CD4-positive, alpha-beta T cell treated with Interleukin-6 for 4 hours (primary cell): ENCODE results near the gene MKLN1.
"Not testable (repeated sequence)": the region's sequence is repeated elsewhere in the genome, so short reads cannot be mapped to it uniquely, and the experiment has no call there.

Source experiments
- DNase-seq: peaks from one replicate; pipeline ENCODE4 v3.0.0-alpha.2; 2020; ENCODE audit warnings: mixed read lengths

Gene MKLN1

GRCh38 chr7:131403322-131403721, 75.6 kb downstream of the MKLN1 start:
- DNase-seq = no peak

- no peak for DNase-seq
These were observed 76.7 kb downstream of the MKLN1 start for GRCh38 chr7:131404226-131404911.

- DNase-seq = no peak
These were observed 81.6 kb downstream of the MKLN1 start for GRCh38 chr7:131409129-131409766.

- no peak for DNase-seq
These were observed 84.4 kb downstream of the MKLN1 start for GRCh38 chr7:131412031-131412430.

GRCh38 chr7:131413711-131414110, 86.0 kb downstream of the MKLN1 start:
- no peak for DNase-seq

GRCh38 chr7:131424219-131424822, 96.6 kb downstream of the MKLN1 start:
- peak; percentile 9 for DNase-seq

GRCh38 chr7:131425992-131426391, 98.3 kb downstream of the MKLN1 start:
- no peak for DNase-seq

- not testable (repeated sequence) for DNase-seq
These were observed 103.2 kb downstream of the MKLN1 start for GRCh38 chr7:131430826-131431225.

- DNase-seq = no peak
These were observed 103.6 kb downstream of the MKLN1 start for GRCh38 chr7:131431289-131431688.

GRCh38 chr7:131431756-131432155, 104.1 kb downstream of the MKLN1 start:
- no peak for DNase-seq

- DNase-seq = no peak
These were observed 108.7 kb downstream of the MKLN1 start for GRCh38 chr7:131436384-131436783.

GRCh38 chr7:131438969-131439368, 111.3 kb downstream of the MKLN1 start:
- DNase-seq = no peak

GRCh38 chr7:131443496-131443895, 115.8 kb downstream of the MKLN1 start:
- DNase-seq = no peak

- no peak for DNase-seq
These were observed 117.0 kb downstream of the MKLN1 start for GRCh38 chr7:131444683-131445082.

GRCh38 chr7:131449373-131449902, 121.8 kb downstream of the MKLN1 start:
- no peak for DNase-seq

GRCh38 chr7:131454498-131454897, 126.8 kb downstream of the MKLN1 start:
- DNase-seq = no peak

GRCh38 chr7:131455001-131455400, 127.3 kb downstream of the MKLN1 start:
- no peak for DNase-seq

- no peak for DNase-seq
These were observed 127.9 kb downstream of the MKLN1 start for GRCh38 chr7:131455546-131455945.

- no peak for DNase-seq
These were observed 128.7 kb downstream of the MKLN1 start for GRCh38 chr7:131456338-131456737.

GRCh38 chr7:131459256-131459655, 131.6 kb downstream of the MKLN1 start:
- DNase-seq = no peak

- no peak for DNase-seq
These were observed 134.4 kb downstream of the MKLN1 start for GRCh38 chr7:131462059-131462458.

- not testable (repeated sequence) for DNase-seq
These were observed 135.0 kb downstream of the MKLN1 start for GRCh38 chr7:131462715-131463114.

GRCh38 chr7:131466735-131467365, 139.2 kb downstream of the MKLN1 start:
- no peak for DNase-seq

- no peak for DNase-seq
These were observed 140.1 kb downstream of the MKLN1 start for GRCh38 chr7:131467788-131468187.
